Left lung (tissue), 10 donors: ENCODE data around the gene RXFP2. TPM values are rescaled to one million over a fixed set of nuclear protein-coding genes. Genes with fewer than 3 reads are reported as not detected.

Experiments used
- ATAC-seq: fragments of 200-7000 bp; cut with Tn5 transposase; one replicate; pipeline ENCODE4 v1.9.1; 2020; ENCODE audit warnings: moderate library complexity
- DNase-seq, 4 donors: peaks; one replicate each; pipeline ENCODE4 v3.0.0-alpha.2; 2013 to 2020
- H3K27ac ChIP-seq, 2 donors: fragments of 200-600 bp; sonication (generic) in 1 of 2; one replicate each; pipeline versions ENCODE4 v1.5.0 to v1.8.0; 2020 to 2021
- H3K27me3 ChIP-seq, 2 donors: fragments of 200-600 bp; sonication (generic) in 1 of 2; one replicate each; pipeline versions ENCODE4 v1.5.0 to v1.8.0; 2020 to 2021
- H3K36me3 ChIP-seq, 2 donors: fragments of 200-600 bp; sonication (generic) in 1 of 2; one replicate each; pipeline versions ENCODE4 v1.5.0 to v1.8.0; 2020 to 2021
- H3K4me1 ChIP-seq, 2 donors: fragments of 200-600 bp; one replicate each; pipeline ENCODE4 v1.8.0; 2021
- H3K4me3 ChIP-seq, 2 donors: fragments of 200-600 bp; sonication (generic) in 1 of 2; one replicate each; pipeline versions ENCODE4 v1.5.0 to v1.8.0; 2020 to 2021; ENCODE audit warnings: mild to moderate bottlenecking in 1 of 2
- H3K9me3 ChIP-seq, 2 donors: fragments of 200-600 bp; sonication (generic) in 1 of 2; one replicate each; pipeline versions ENCODE4 v1.5.0 to v1.8.0; 2020 to 2021
- CTCF ChIP-seq, 2 donors: fragments of 200-600 bp; sonication (generic) in 1 of 2; IDR thresholded peaks; one replicate each; pipeline versions ENCODE4 v1.5.0 to v1.8.0; 2021; ENCODE audit warnings: antibody characterized with exemption in 2 of 2
- intact Hi-C, 2 donors: fragments of 100-400 bp; cut with DNase I; formaldehyde crosslinking; loops; one replicate each; pipeline versions ENCODE4 v1.11.2 to v1.14.2; 2022
- polyA plus RNA-seq, 6 donors: library from polyadenylated mRNA; unstranded; fragments of 120-200 nt; gene quantifications; one replicate each; pipeline ENCODE4 v1.2.1, GENCODE V29; 2013; ENCODE audit not compliant: insufficient read length in 6 of 6
- total RNA-seq, 2 donors: library from RNA; stranded (reverse); fragmentation: NEBNext Ultra II Directional; extraction: Animal tissue kit (Norgen Biotek cat#: 25700); gene quantifications; one replicate each; pipeline ENCODE4 v1.2.1, GENCODE V29; 2021
- donor health status: DM: no; HTN: yes; CAD: no.
- donor health status: DM: no; HTN: no; CAD: no.

RXFP2 gene
- total and polyA plus RNA-seq, 8 donors, result not detected

- H3K9me3 ChIP-seq, result no peaks in the 10 kb centered on the region
- peak; percentile 35 for ATAC-seq
- DNase-seq, result peak in 1 of 4 donors; percentile 32
- H3K27ac ChIP-seq, result peak overlapping the region in 1 of 2 donors; percentile 83
- TF ChIP-seq CTCF (IDR thresholded peaks at IDR 0.05), result no peak
- H3K27me3 ChIP-seq, result peaks cover 0 to 18% of the 10 kb centered on the region in 2 donors
- H3K4me1 ChIP-seq, result peaks cover 0 to 15% of the 10 kb centered on the region in 2 donors
- intact Hi-C loops, result no loop called here
- H3K4me3 ChIP-seq, result peak overlapping the region; percentile 61 to 71
- no peaks in the 10 kb centered on the region for H3K36me3 ChIP-seq
Measured at GRCh38 chr13:31846961-31847752, 107.8 kb downstream of the RXFP2 start.

GRCh38 chr13:31848621-31849020, 109.3 kb downstream of the RXFP2 start:
- intact Hi-C loops, result no loop called here
- peaks cover 0 to 6% of the 10 kb centered on the region in 2 donors for H3K27me3 ChIP-seq
- no peaks in the 10 kb centered on the region for H3K9me3 ChIP-seq
- no peak overlapping the region for H3K27ac ChIP-seq
- TF ChIP-seq CTCF (IDR thresholded peaks at IDR 0.05), result no peak
- no peaks in the 10 kb centered on the region for H3K36me3 ChIP-seq
- ATAC-seq (no peak), DNase-seq (no peak)
- H3K4me1 ChIP-seq, result peaks cover 0 to 15% of the 10 kb centered on the region in 2 donors
- H3K4me3 ChIP-seq, result no peak overlapping the region

- DNase-seq (no peak), ATAC-seq (no peak)
- Histone ChIP-seq H3K4me3 (no peak overlapping the region), H3K27me3 (peaks cover 0 to under 1% of the 10 kb centered on the region in 2 donors), H3K9me3 (no peaks in the 10 kb centered on the region), H3K27ac (no peak overlapping the region), H3K4me1 (peaks cover 0 to 15% of the 10 kb centered on the region in 2 donors), H3K36me3 (no peaks in the 10 kb centered on the region)
- intact Hi-C loops, result no loop called here
- TF ChIP-seq CTCF (IDR thresholded peaks at IDR 0.05), result no peak
Measured at GRCh38 chr13:31849206-31849605, 109.9 kb downstream of the RXFP2 start.

GRCh38 chr13:31850041-31850555, 110.8 kb downstream of the RXFP2 start:
- TF ChIP-seq CTCF (IDR thresholded peaks at IDR 0.05), result no peak
- no peak for ATAC-seq

GRCh38 chr13:31851216-31851615, 111.9 kb downstream of the RXFP2 start:
- Histone ChIP-seq H3K9me3 (no peaks in the 10 kb centered on the region), H3K4me3 (no peak overlapping the region), H3K27ac (no peak overlapping the region), H3K4me1 (peaks cover 0 to 9% of the 10 kb centered on the region in 2 donors), H3K36me3 (no peaks in the 10 kb centered on the region), H3K27me3 (no peaks in the 10 kb centered on the region)
- ATAC-seq (no peak), DNase-seq (no peak)
- intact Hi-C loops, result no loop called here
- TF ChIP-seq CTCF (IDR thresholded peaks at IDR 0.05), result no peak

More at GRCh38 chr13:31850041-31850555, 110.8 kb downstream of the RXFP2 start:
- intact Hi-C loops, result no loop called here
- Histone ChIP-seq H3K4me1 (peaks cover 0 to 15% of the 10 kb centered on the region in 2 donors), H3K4me3 (no peak overlapping the region), H3K27ac (no peak overlapping the region), H3K27me3 (no peaks in the 10 kb centered on the region), H3K9me3 (no peaks in the 10 kb centered on the region), H3K36me3 (no peaks in the 10 kb centered on the region)
- DNase-seq, result no peak
